Measurements from ENCODE around the gene MAP4K4.

DNA sequence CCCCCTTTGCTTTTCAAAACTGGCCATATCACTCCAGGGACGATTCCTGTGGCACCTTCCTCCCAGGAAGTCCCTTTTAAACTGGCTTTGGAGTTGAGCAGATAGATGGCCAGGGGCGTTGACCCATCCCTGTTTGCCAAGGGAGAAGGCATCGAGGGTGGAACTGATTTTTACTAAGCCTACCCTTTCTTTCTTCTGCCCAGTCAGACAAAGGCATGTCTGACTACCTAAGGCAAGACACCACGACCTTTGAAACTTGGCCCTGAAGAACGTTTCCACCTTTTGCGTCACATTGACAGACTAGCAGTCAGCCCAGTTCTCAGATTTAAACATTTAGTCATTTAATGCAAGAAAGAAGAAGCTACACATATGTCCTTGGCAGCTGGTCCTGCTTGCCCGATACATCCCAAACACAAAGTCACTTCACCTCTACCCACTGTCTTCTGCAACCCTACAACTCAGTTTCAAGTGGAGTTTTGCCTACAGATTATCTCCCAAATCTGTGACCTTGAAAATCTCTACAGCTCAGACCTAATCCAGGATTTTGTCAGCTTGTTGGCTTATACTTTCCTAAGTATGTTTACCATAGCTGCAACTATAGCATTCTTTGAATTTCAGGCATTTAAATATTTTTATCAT, 192.1 kb downstream of the MAP4K4 start:
- TF ChIP-seq, protein P1, sequence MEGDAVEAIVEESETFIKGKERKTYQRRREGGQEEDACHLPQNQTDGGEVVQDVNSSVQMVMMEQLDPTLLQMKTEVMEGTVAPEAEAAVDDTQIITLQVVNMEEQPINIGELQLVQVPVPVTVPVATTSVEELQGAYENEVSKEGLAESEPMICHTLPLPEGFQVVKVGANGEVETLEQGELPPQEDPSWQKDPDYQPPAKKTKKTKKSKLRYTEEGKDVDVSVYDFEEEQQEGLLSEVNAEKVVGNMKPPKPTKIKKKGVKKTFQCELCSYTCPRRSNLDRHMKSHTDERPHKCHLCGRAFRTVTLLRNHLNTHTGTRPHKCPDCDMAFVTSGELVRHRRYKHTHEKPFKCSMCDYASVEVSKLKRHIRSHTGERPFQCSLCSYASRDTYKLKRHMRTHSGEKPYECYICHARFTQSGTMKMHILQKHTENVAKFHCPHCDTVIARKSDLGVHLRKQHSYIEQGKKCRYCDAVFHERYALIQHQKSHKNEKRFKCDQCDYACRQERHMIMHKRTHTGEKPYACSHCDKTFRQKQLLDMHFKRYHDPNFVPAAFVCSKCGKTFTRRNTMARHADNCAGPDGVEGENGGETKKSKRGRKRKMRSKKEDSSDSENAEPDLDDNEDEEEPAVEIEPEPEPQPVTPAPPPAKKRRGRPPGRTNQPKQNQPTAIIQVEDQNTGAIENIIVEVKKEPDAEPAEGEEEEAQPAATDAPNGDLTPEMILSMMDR (IDR thresholded peaks at IDR 0.05) = no peak
- TF ChIP-seq POLR2A (IDR thresholded peaks at IDR 0.05) = no peak
- TF ChIP-seq POLR2AphosphoS5 (IDR thresholded peaks at IDR 0.05) = no peak

Measured in suprapubic skin (tissue), 4 donors.